OCI-LY1 (cell line): ENCODE results near the gene FHOD3.

Experiments
- CTCF ChIP-seq: fragments of 200-600 bp; sonication (generic), shearing (Covaris generic); IDR thresholded peaks from 2 replicates; pipeline ENCODE4 v1.5.1; 2017; ENCODE audit warnings: mild to moderate bottlenecking, antibody characterized with exemption, low read length, moderate library complexity, mixed read lengths
- EZH2 ChIP-seq: fragments of 200-600 bp; sonication (generic), shearing (Covaris generic); IDR thresholded peaks from 2 replicates; pipeline ENCODE4 v1.8.0; 2017; ENCODE audit warnings: borderline replicate concordance, mixed run types, mild to moderate bottlenecking, antibody characterized with exemption, low read length, moderate library complexity, mixed read lengths

- TF ChIP-seq CTCF (no peak), EZH2 (no peak)
Measured at GRCh38 chr18:36675542-36675941, 378.0 kb downstream of the FHOD3 start.
